ENCODE measurements around the gene NOS1. TPM values are rescaled to one million over a fixed set of nuclear protein-coding genes. Genes with fewer than 3 reads are reported as not detected.
"Not testable (repeated sequence)": the region's sequence is repeated elsewhere in the genome, so short reads cannot be mapped to it uniquely, and the experiment has no call there.

NOS1 gene
- total RNA-seq, 1 donor from 2014 or later: 0.19 TPM

- intact Hi-C loops (cut with DNase I); ATAC-seq (ENCODE audit: poor library complexity); DNase-seq: not testable (repeated sequence)
These were observed 166.4 kb downstream of the NOS1 start for GRCh38 chr12:117195027-117195426.

- intact Hi-C loops (cut with DNase I): no loop called here
- DNase-seq: no peak
These were observed 167.5 kb downstream of the NOS1 start for GRCh38 chr12:117193903-117194302.

GRCh38 chr12:117192581-117192980 is 168.8 kb downstream of the NOS1 start:
- ATAC-seq (ENCODE audit: poor library complexity); intact Hi-C loops (cut with DNase I); DNase-seq: not testable (repeated sequence)

More at GRCh38 chr12:117193903-117194302, 167.5 kb downstream of the NOS1 start:
- no peak for ATAC-seq (ENCODE audit: poor library complexity)

- intact Hi-C loops (cut with DNase I): no loop called here
- DNase-seq (no peak), ATAC-seq (ENCODE audit: poor library complexity) (no peak)
These were observed 169.4 kb downstream of the NOS1 start for GRCh38 chr12:117192057-117192456.

- intact Hi-C loops (cut with DNase I): no loop called here
- ATAC-seq (ENCODE audit: poor library complexity): peak; percentile 99
These were observed 171.1 kb downstream of the NOS1 start, which contains the start of gene FBXO21 for GRCh38 chr12:117190210-117190781. Gene FBXO21, minus strand, starts transcription at chr12:117190470. Its CDS starts 14 bp downstream, at chr12:117190456.

GRCh38 chr12:117189725-117190209 is 171.7 kb downstream of the NOS1 start:
- DNase-seq (peak; percentile 53), ATAC-seq (ENCODE audit: poor library complexity) (peak; percentile 18)
- intact Hi-C loops (cut with DNase I): no loop called here

More at GRCh38 chr12:117190210-117190781, 171.1 kb downstream of the NOS1 start, which contains the start of gene FBXO21:
- peak; percentile 95 for DNase-seq

- ATAC-seq (ENCODE audit: poor library complexity): peak; percentile 43
These were observed 172.3 kb downstream of the NOS1 start for GRCh38 chr12:117188961-117189724.

GRCh38 chr12:117188121-117188665 is 173.2 kb downstream of the NOS1 start:
- ATAC-seq (ENCODE audit: poor library complexity): no peak
- intact Hi-C loops (cut with DNase I): no loop called here
- no peak for DNase-seq

More at GRCh38 chr12:117188961-117189724, 172.3 kb downstream of the NOS1 start:
- intact Hi-C loops (cut with DNase I): no loop called here
- DNase-seq: no peak

GRCh38 chr12:117187421-117187820 is 174.0 kb downstream of the NOS1 start:
- DNase-seq (no peak), ATAC-seq (ENCODE audit: poor library complexity) (no peak)
- intact Hi-C loops (cut with DNase I): no loop called here

- ATAC-seq (ENCODE audit: poor library complexity): no peak
- intact Hi-C loops (cut with DNase I): no loop called here
- DNase-seq: no peak
These were observed 178.6 kb downstream of the NOS1 start for GRCh38 chr12:117182866-117183265.

- intact Hi-C loops (cut with DNase I); DNase-seq; ATAC-seq (ENCODE audit: poor library complexity): not testable (repeated sequence)
These were observed 180.0 kb downstream of the NOS1 start for GRCh38 chr12:117181468-117181843.

- DNase-seq (no peak), ATAC-seq (ENCODE audit: poor library complexity) (no peak)
- intact Hi-C loops (cut with DNase I): no loop called here
These were observed 180.5 kb downstream of the NOS1 start for GRCh38 chr12:117180758-117181467.

GRCh38 chr12:117178745-117179144 is 182.7 kb downstream of the NOS1 start:
- no peak for ATAC-seq (ENCODE audit: poor library complexity)
- intact Hi-C loops (cut with DNase I): no loop called here
- DNase-seq: no peak

- ATAC-seq (ENCODE audit: poor library complexity) (no peak), DNase-seq (no peak)
- intact Hi-C loops (cut with DNase I): no loop called here
These were observed 183.1 kb downstream of the NOS1 start for GRCh38 chr12:117178301-117178700.

- intact Hi-C loops (cut with DNase I): no loop called here
- no peak for ATAC-seq (ENCODE audit: poor library complexity)
- no peak for DNase-seq
These were observed 189.3 kb downstream of the NOS1 start for GRCh38 chr12:117172168-117172567.

GRCh38 chr12:117171499-117172162 is 189.8 kb downstream of the NOS1 start:
- intact Hi-C loops (cut with DNase I): no loop called here

GRCh38 chr12:117169548-117169947 is 191.9 kb downstream of the NOS1 start:
- DNase-seq (no peak), ATAC-seq (ENCODE audit: poor library complexity) (no peak)
- intact Hi-C loops (cut with DNase I): no loop called here

More at GRCh38 chr12:117171499-117172162, 189.8 kb downstream of the NOS1 start:
- DNase-seq: no peak
- no peak for ATAC-seq (ENCODE audit: poor library complexity)

GRCh38 chr12:117168976-117169375 is 192.4 kb downstream of the NOS1 start:
- DNase-seq (no peak), ATAC-seq (ENCODE audit: poor library complexity) (no peak)
- intact Hi-C loops (cut with DNase I): no loop called here

Data from Right ventricle myocardium superior (tissue), 1 donor.